CD14-positive monocyte (primary cell): ENCODE measurements around the gene MPND. TPM values are rescaled to one million over a fixed set of nuclear protein-coding genes. Genes with fewer than 3 reads are reported as not detected.

Experiments used
- DNase-seq, 3 donors: peaks; one replicate each; pipeline ENCODE4 v3.0.0-alpha.2; 2011 to 2022
- H2AFZ ChIP-seq: 2 replicates; pipeline ENCODE4 v1.6.0; 2012; ENCODE audit warnings: mild to moderate bottlenecking, low read depth, low read length, inconsistent platforms; ENCODE audit not compliant: insufficient read depth, poor library complexity, severe bottlenecking
- H3K27ac ChIP-seq, 2 donors: 1 replicate in 1 of 2; 2 replicates in 1 of 2; pipeline ENCODE4 v1.5.1; 2012 to 2013; ENCODE audit warnings: low read length in 2 of 2, control low read depth in 1 of 2, inconsistent platforms in 1 of 2, low read depth in 1 of 2, mild to moderate bottlenecking in 1 of 2
- H3K27me3 ChIP-seq, 2 donors: one replicate each; pipeline versions ENCODE4 v1.6.0 to v1.6.1; 2011 to 2013; ENCODE audit warnings: low read length in 2 of 2; ENCODE audit not compliant: control insufficient read depth in 2 of 2, insufficient read depth in 2 of 2
- H3K36me3 ChIP-seq, 2 donors: replicated peaks in 1 of 2; 1 replicate in 1 of 2; 2 replicates in 1 of 2; pipeline versions ENCODE4 v1.5.1 to v1.6.1; 2012 to 2013; ENCODE audit warnings: low read length in 2 of 2, control low read depth in 1 of 2, inconsistent platforms in 1 of 2, mild to moderate bottlenecking in 1 of 2; ENCODE audit not compliant: insufficient read depth in 2 of 2, control insufficient read depth in 1 of 2
- H3K4me1 ChIP-seq, 2 donors: 1 replicate in 1 of 2; 2 replicates in 1 of 2; pipeline versions ENCODE4 v1.5.1 to v1.6.1; 2012 to 2013; ENCODE audit warnings: low read length in 2 of 2, control low read depth in 1 of 2, inconsistent platforms in 1 of 2, mild to moderate bottlenecking in 1 of 2, moderate library complexity in 1 of 2; ENCODE audit not compliant: insufficient read depth in 2 of 2, control insufficient read depth in 1 of 2
- H3K4me2 ChIP-seq: replicated peaks from 2 replicates; pipeline ENCODE3; 2012; ENCODE audit warnings: low read length, moderate library complexity, mild to moderate bottlenecking; ENCODE audit not compliant: poor library complexity, severe bottlenecking; ENCODE audit errors: extremely low read depth
- H3K4me3 ChIP-seq, 3 experiments: fragments of 200-600 bp in 1 of 3; sonication (generic) in 1 of 3; replicated peaks in 1 of 3; 1 replicate in 2 of 3; 2 replicates in 1 of 3; pipeline ENCODE4 v1.5.1; 2011 to 2013; ENCODE audit warnings: low read length in 3 of 3, mild to moderate bottlenecking in 3 of 3, control low read depth in 2 of 3, low read depth in 2 of 3, inconsistent platforms in 1 of 3, moderate library complexity in 1 of 3
- H3K79me2 ChIP-seq: 2 replicates; pipeline ENCODE4 v1.6.0; 2012; ENCODE audit warnings: mild to moderate bottlenecking, control low read depth, inconsistent platforms, low read length, moderate library complexity; ENCODE audit not compliant: insufficient read depth
- H3K9ac ChIP-seq: 2 replicates; pipeline ENCODE4 v1.6.0; 2017; ENCODE audit warnings: low read length, mild to moderate bottlenecking; ENCODE audit not compliant: insufficient read depth, poor library complexity, severe bottlenecking
- H3K9me3 ChIP-seq, 2 donors: replicated peaks in 1 of 2; 1 replicate in 1 of 2; 2 replicates in 1 of 2; pipeline versions ENCODE4 v1.5.1 to v1.6.1; 2012 to 2013; ENCODE audit warnings: low read length in 2 of 2, control low read depth in 1 of 2; ENCODE audit not compliant: control insufficient read depth in 1 of 2, insufficient read depth in 1 of 2
- H4K20me1 ChIP-seq: 2 replicates; pipeline ENCODE4 v1.6.0; 2012; ENCODE audit warnings: mild to moderate bottlenecking, low read length, control low read depth, moderate library complexity; ENCODE audit not compliant: insufficient read depth
- H3K27ac Mint-ChIP-seq, 7 donors: one replicate each; pipeline ENCODE4 v1.8.0; 2020; ENCODE audit warnings: mild to moderate bottlenecking in 7 of 7, mixed read lengths in 7 of 7, moderate library complexity in 6 of 7, inconsistent platforms in 2 of 7
- H3K27me3 Mint-ChIP-seq, 3 donors: one replicate each; pipeline ENCODE4 v1.8.0; 2021 to 2022; ENCODE audit warnings: low read depth in 3 of 3, mild to moderate bottlenecking in 3 of 3, mixed read lengths in 3 of 3, moderate library complexity in 3 of 3, inconsistent platforms in 1 of 3
- H3K36me3 Mint-ChIP-seq, 2 donors: one replicate each; pipeline ENCODE4 v1.8.0; 2020; ENCODE audit warnings: mixed read lengths in 2 of 2, inconsistent platforms in 1 of 2, mild to moderate bottlenecking in 1 of 2
- H3K4me1 Mint-ChIP-seq: one replicate; pipeline ENCODE4 v1.8.0; 2020; ENCODE audit warnings: mild to moderate bottlenecking, mixed read lengths
- H3K4me3 Mint-ChIP-seq, 2 donors: one replicate each; pipeline ENCODE4 v1.8.0; 2020; ENCODE audit warnings: mild to moderate bottlenecking in 2 of 2, mixed read lengths in 2 of 2, moderate library complexity in 1 of 2
- H3K9me3 Mint-ChIP-seq, 7 donors: one replicate each; pipeline ENCODE4 v1.8.0; 2020 to 2022; ENCODE audit warnings: mixed read lengths in 7 of 7, mild to moderate bottlenecking in 6 of 7, moderate library complexity in 6 of 7, inconsistent platforms in 2 of 7
- CTCF ChIP-seq: fragments of 200-600 bp; IDR thresholded peaks from one replicate; pipeline ENCODE4 v1.8.0; 2022; ENCODE audit warnings: antibody characterized with exemption, mild to moderate bottlenecking
- WGBS: methylation state at CpG from one replicate; pipeline ENCODE4 v1.1.5; 2013; ENCODE audit warnings: missing lambda C conversion rate; ENCODE audit not compliant: insufficient coverage; 5-methylcytosine and 5-hydroxymethylcytosine counted together
- intact Hi-C, 2 donors: fragments of 100-400 bp; cut with micrococcal nuclease; formaldehyde crosslinking; loops; one replicate each; pipeline versions ENCODE4 v1.15.0 to v1.15.1; 2023
- polyA plus RNA-seq, 3 donors: library from polyadenylated mRNA; depleted of rRNA in 1 of 3; unstranded in 2 of 3; stranded (reverse) in 1 of 3; fragments of 300-500 nt in 2 of 3; fragments of >200 nt in 1 of 3; fragmentation: Illumina TruSeq in 2 of 3; gene quantifications; 1 replicate in 2 of 3; 2 replicates in 1 of 3; pipeline ENCODE4 v1.2.3, GENCODE V29; 2012 to 2021

Gene MPND
- polyA plus RNA-seq, 3 donors, result 6.5 to 15.9 (median 7.0) TPM

- H3K9ac ChIP-seq, result peak overlapping the region; percentile 62
- WGBS, result 9% methylated on average over 10 of the region's 10 CpGs
- peak overlapping the region; percentile 41 to 84 (median 70) for H3K4me3 ChIP-seq
- H2AFZ ChIP-seq, result peak overlapping the region; percentile 98
- peak overlapping the region; percentile 50 to 76 for H3K27ac ChIP-seq
- H3K27ac Mint-ChIP-seq, result peak overlapping the region; percentile 72 to 98 (median 91)
- no peaks in the 10 kb centered on the region for H3K9me3 ChIP-seq
- peaks cover 31% of the 10 kb centered on the region for H3K4me1 Mint-ChIP-seq
- peak overlapping the region; percentile 97 for H3K4me2 ChIP-seq
- DNase-seq, result no peak
- no peaks in the 10 kb centered on the region for H3K27me3 ChIP-seq
- H4K20me1 ChIP-seq, result peaks cover 6% of the 10 kb centered on the region
- H3K36me3 Mint-ChIP-seq, result peaks cover 20% of the 10 kb centered on the region in 2 donors
- peaks cover 6% of the 10 kb centered on the region for H3K79me2 ChIP-seq
- peak overlapping the region; percentile 90 to 91 for H3K4me3 Mint-ChIP-seq
- H3K4me1 ChIP-seq, result peaks cover 27 to 38% of the 10 kb centered on the region in 2 donors
- peaks cover 0 to 17% (median 12%) of the 10 kb centered on the region in 3 donors for H3K27me3 Mint-ChIP-seq
- peaks cover 6 to 13% of the 10 kb centered on the region in 2 donors for H3K36me3 ChIP-seq
- no peaks in the 10 kb centered on the region for H3K9me3 Mint-ChIP-seq
- intact Hi-C loops, result loop anchor here (1.0 to 5.0 kb wide), 5 partner anchors 13 to 131 kb away; partner anchors contain the start of genes HDGFL2 (in 1 of the 2), UBXN6 (in 1 of the 2) and YJU2 (in 1 of the 2)
- no peak for TF ChIP-seq CTCF
Observed at GRCh38 chr19:4342314-4342614, 1.1 kb upstream of the MPND start.

GRCh38 chr19:4342615-4343369 lies 570 bp upstream of the MPND start:
- TF ChIP-seq CTCF, result peak; percentile 17

More at GRCh38 chr19:4342615-4343369, 570 bp upstream of the MPND start:
- Histone ChIP-seq H3K9ac (peak overlapping the region; percentile 62), H3K27ac (peak overlapping the region; percentile 78 to 85), H3K4me2 (peak overlapping the region; percentile 97), H3K9me3 (no peaks in the 10 kb centered on the region), H2AFZ (peak overlapping the region; percentile 98), H3K4me1 (peaks cover 27 to 37% of the 10 kb centered on the region in 2 donors), H3K4me3 (peak overlapping the region; percentile 52 to 84 (median 70)), H3K27me3 (no peaks in the 10 kb centered on the region), H3K79me2 (peaks cover 6% of the 10 kb centered on the region), H4K20me1 (peaks cover 6% of the 10 kb centered on the region), H3K36me3 (peaks cover 8 to 13% of the 10 kb centered on the region in 2 donors)
- Mint-ChIP-seq H3K4me1 (peaks cover 35% of the 10 kb centered on the region), H3K27ac (peak overlapping the region; percentile 91 to 98 (median 95)), H3K4me3 (peak overlapping the region; percentile 91 to 93), H3K27me3 (peaks cover 0 to 13% (median 11%) of the 10 kb centered on the region in 3 donors), H3K9me3 (no peaks in the 10 kb centered on the region), H3K36me3 (peaks cover 24 to 26% of the 10 kb centered on the region in 2 donors)
- 0% methylated on average over 37 of the region's 39 CpGs for WGBS
- intact Hi-C loops, result loop anchor here (1.0 to 5.0 kb wide), 5 partner anchors 14 to 130 kb away; partner anchors contain the start of genes HDGFL2 (in 1 of the 2), UBXN6 (in 1 of the 2) and YJU2 (in 1 of the 2)
- DNase-seq, result peak; percentile 99 to 100 (median 100)
